Endothelial cell of umbilical vein (primary cell): ENCODE data around the gene JAGN1.
"Not testable (repeated sequence)": the region's sequence is repeated elsewhere in the genome, so short reads cannot be mapped to it uniquely, and the experiment has no call there.

ENCODE experiments used
- JUN ChIP-seq: IDR thresholded peaks from 2 replicates; pipeline ENCODE4 v1.6.1; 2011; ENCODE audit warnings: borderline replicate concordance, low read depth; ENCODE audit not compliant: insufficient read length, insufficient read depth
- MYC ChIP-seq: IDR thresholded peaks from one replicate; pipeline ENCODE4 v1.6.1; 2011; ENCODE audit warnings: mild to moderate bottlenecking, low read depth, low read length
- POLR2A ChIP-seq: IDR thresholded peaks from 2 replicates; pipeline ENCODE4 v1.6.1; 2012; ENCODE audit warnings: low read depth, mild to moderate bottlenecking, control low read depth, low read length
- TF ChIP-seq, protein P1 (sequence below), 2 donors: IDR thresholded peaks; 1 replicate in 1 of 2; 2 replicates in 1 of 2; pipeline ENCODE4 v1.5.1; 2011; ENCODE audit warnings: low read length in 2 of 2, mild to moderate bottlenecking in 2 of 2, moderate library complexity in 2 of 2, control low read depth in 1 of 2, inconsistent platforms in 1 of 2, low read depth in 1 of 2; ENCODE audit not compliant: insufficient read depth in 1 of 2; ENCODE audit errors: extremely low read depth in 1 of 2
- TF ChIP-seq, protein P2 (sequence below): IDR thresholded peaks from 2 replicates; pipeline ENCODE4 v1.6.1; 2011; ENCODE audit not compliant: insufficient read depth, insufficient read length

DNA sequence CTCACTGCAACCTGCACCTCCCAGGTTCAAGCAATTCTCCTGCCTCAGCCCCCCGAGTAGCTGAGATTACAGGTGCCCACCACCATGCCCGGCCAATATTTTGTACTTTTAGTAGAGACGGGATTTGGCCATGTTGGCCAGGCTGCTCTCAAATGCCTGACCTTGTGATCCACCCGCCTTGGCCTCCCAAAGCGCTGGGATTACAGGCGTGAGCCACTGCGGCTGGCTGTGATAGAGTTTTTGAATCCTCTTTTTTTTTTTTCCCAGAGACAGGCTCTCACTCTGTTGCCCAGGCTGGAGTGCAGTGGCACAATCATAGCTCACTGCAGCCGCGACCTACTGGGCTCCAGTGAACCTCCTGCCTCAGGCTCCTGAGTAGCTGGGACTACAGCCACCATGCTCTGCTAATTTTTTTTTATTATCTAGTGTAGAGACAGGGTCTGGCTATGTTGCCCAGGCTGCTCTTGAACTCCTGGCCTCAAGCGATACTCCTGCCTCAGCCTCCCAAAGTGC is 25.2 kb upstream of the JAGN1 start:
- TF ChIP-seq, protein P1, sequence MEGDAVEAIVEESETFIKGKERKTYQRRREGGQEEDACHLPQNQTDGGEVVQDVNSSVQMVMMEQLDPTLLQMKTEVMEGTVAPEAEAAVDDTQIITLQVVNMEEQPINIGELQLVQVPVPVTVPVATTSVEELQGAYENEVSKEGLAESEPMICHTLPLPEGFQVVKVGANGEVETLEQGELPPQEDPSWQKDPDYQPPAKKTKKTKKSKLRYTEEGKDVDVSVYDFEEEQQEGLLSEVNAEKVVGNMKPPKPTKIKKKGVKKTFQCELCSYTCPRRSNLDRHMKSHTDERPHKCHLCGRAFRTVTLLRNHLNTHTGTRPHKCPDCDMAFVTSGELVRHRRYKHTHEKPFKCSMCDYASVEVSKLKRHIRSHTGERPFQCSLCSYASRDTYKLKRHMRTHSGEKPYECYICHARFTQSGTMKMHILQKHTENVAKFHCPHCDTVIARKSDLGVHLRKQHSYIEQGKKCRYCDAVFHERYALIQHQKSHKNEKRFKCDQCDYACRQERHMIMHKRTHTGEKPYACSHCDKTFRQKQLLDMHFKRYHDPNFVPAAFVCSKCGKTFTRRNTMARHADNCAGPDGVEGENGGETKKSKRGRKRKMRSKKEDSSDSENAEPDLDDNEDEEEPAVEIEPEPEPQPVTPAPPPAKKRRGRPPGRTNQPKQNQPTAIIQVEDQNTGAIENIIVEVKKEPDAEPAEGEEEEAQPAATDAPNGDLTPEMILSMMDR (IDR thresholded peaks at IDR 0.05; ENCODE audit: extremely low read depth in 1 of 2, insufficient read depth in 1 of 2, low read depth in 1 of 2, low read length in 2 of 2), result not testable (repeated sequence)
- TF ChIP-seq POLR2A, JUN, MYC: not testable (repeated sequence)
- TF ChIP-seq, protein P2, sequence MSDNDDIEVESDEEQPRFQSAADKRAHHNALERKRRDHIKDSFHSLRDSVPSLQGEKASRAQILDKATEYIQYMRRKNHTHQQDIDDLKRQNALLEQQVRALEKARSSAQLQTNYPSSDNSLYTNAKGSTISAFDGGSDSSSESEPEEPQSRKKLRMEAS, result not testable (repeated sequence)
